Heart left ventricle (tissue), 13 donors: Measurements from ENCODE around the gene DPP10.

Source experiments
- POLR2A ChIP-seq, 2 donors: fragments of 450-650 bp; IDR thresholded peaks; one replicate each; pipeline ENCODE4 v1.6.1; 2017; ENCODE audit warnings: antibody characterized with exemption in 2 of 2, mild to moderate bottlenecking in 2 of 2, moderate library complexity in 2 of 2
- TF ChIP-seq, protein P1 (sequence below), 12 donors: fragments of 200-600 bp; sonication (generic) in 4 of 12; IDR thresholded peaks; one replicate each; pipeline versions ENCODE4 v1.5.0 to v1.8.0; 2018 to 2022; ENCODE audit warnings: antibody characterized with exemption in 12 of 12, mild to moderate bottlenecking in 5 of 12
- donor health status: ischemic (EF 13 %, LVEDD 7.1; RV severe dilation, severe dysfunction).
- donor health status: DM: no; HTN: yes; CAD: no.
- donor health status: DM: no; HTN: no; CAD: no.
- donor health status: ischemic (EF 25% LVEDD 6.9; RV normal size, moderate dysfunction).
- donor health status: ischemic (EF 25% LVEDD 5.7; RV mildly dilated, moderate dysfunction).
- donor health status: ischemic (EF 35%, LVEDD 5.7; RV mildly dilated, moderate dysfunction).
- donor health status: nonischemic (EF 11% LVEDD 7.7; RV severe dilation, severe dysfunction).
- donor health status: DM: yes; HTN: yes; CAD: no.
- donor health status: PGD.
- donor health status: ischemic (EF 29% LVEDD 5.4; RV normal size, mild dysfunction).
- donor health status: nonischemic (EF 23%, LVEDD 6.1; RV moderate dilation, normal function).

DNA sequence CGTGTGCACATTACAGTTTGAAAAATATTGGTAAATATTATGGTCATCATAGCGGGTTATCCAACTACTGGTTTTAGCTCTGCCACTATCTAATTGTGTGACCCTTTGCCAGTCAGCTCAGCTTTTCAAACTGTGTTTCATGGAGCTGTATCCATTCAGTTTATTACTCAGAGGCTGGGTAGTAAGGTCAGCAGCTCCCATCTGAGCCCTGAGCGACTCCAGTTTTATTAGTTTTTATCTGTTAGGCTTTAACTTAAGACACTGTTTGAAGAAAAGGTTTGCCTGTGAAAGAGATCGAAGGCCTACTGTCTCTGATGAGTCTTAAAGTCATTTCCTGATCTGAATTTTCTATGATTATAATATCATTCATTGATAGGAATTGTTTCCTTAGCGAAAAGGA, 76.3 kb downstream of the DPP10 start:
- TF ChIP-seq, protein P1, sequence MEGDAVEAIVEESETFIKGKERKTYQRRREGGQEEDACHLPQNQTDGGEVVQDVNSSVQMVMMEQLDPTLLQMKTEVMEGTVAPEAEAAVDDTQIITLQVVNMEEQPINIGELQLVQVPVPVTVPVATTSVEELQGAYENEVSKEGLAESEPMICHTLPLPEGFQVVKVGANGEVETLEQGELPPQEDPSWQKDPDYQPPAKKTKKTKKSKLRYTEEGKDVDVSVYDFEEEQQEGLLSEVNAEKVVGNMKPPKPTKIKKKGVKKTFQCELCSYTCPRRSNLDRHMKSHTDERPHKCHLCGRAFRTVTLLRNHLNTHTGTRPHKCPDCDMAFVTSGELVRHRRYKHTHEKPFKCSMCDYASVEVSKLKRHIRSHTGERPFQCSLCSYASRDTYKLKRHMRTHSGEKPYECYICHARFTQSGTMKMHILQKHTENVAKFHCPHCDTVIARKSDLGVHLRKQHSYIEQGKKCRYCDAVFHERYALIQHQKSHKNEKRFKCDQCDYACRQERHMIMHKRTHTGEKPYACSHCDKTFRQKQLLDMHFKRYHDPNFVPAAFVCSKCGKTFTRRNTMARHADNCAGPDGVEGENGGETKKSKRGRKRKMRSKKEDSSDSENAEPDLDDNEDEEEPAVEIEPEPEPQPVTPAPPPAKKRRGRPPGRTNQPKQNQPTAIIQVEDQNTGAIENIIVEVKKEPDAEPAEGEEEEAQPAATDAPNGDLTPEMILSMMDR (IDR thresholded peaks at IDR 0.05) = no peak
- no peak for TF ChIP-seq POLR2A (IDR thresholded peaks at IDR 0.05)
